HEK293 (cell line): Measurements from ENCODE around the gene MATCAP1.

Experiments
- CTCF ChIA-PET: fragments of 350-600 bp; formaldehyde crosslinking; extraction: SDS; loops from one replicate; lab custom pipeline; 2021; ENCODE audit warnings: antibody characterized with exemption; lab: Yijun Ruan, JAX
- POLR2A ChIA-PET: fragments of 300-600 bp; formaldehyde crosslinking; extraction: SDS; loops from one replicate; lab custom pipeline; 2020; ENCODE audit warnings: antibody characterized with exemption, inconsistent platforms; lab: Yijun Ruan, JAX
- H3K27ac ChIP-seq: fragments of 200-500 bp; sonication (Bioruptor generic); 2 replicates; pipeline ENCODE4 v1.5.1; 2014; ENCODE audit warnings: low read depth, low read length, control low read depth, inconsistent platforms; ENCODE audit errors: extremely low read depth
- H3K36me3 ChIP-seq, 2 experiments: fragments of 200-500 bp in 1 of 2; sonication (Bioruptor generic) in 1 of 2; 1 replicate in 1 of 2; 2 replicates in 1 of 2; pipeline ENCODE4 v1.5.1; 2014 to 2017; ENCODE audit warnings: inconsistent platforms in 2 of 2, low read length in 2 of 2; ENCODE audit not compliant: control insufficient read depth in 2 of 2, insufficient read depth in 1 of 2
- H3K4me1 ChIP-seq: fragments of 200-500 bp; sonication (Bioruptor generic); 2 replicates; pipeline ENCODE4 v1.5.1; 2014; ENCODE audit warnings: mild to moderate bottlenecking, low read length, inconsistent platforms; ENCODE audit not compliant: control insufficient read depth, insufficient read depth
- H3K4me3 ChIP-seq: 2 replicates; pipeline ENCODE4 v1.5.1; 2011; ENCODE audit warnings: low read depth, mild to moderate bottlenecking, control low read depth, low read length, moderate library complexity
- H3K9me3 ChIP-seq: fragments of 200-500 bp; sonication (Bioruptor generic); 2 replicates; pipeline ENCODE4 v1.5.1; 2014; ENCODE audit warnings: low read depth, low read length, inconsistent platforms; ENCODE audit not compliant: control insufficient read depth, insufficient read depth
- HOXA7 ChIP-seq: sonication (generic); formaldehyde crosslinking; IDR thresholded peaks from 2 replicates; pipeline ENCODE4 v1.8.1; 2022; ENCODE audit warnings: missing genetic modification reagents, borderline replicate concordance
- INSM2 ChIP-seq: fragments of 450-650 bp; formaldehyde crosslinking; IDR thresholded peaks from 2 replicates; pipeline ENCODE4 v1.5.1; 2016; ENCODE audit warnings: missing biosample characterization, missing genetic modification characterization
- PRDM6 ChIP-seq: fragments of 450-650 bp; formaldehyde crosslinking; IDR thresholded peaks from 2 replicates; pipeline ENCODE4 v1.5.1; 2017; ENCODE audit warnings: missing biosample characterization, missing genetic modification characterization
- SP3 ChIP-seq: fragments of 450-650 bp; formaldehyde crosslinking; IDR thresholded peaks from 2 replicates; pipeline ENCODE4 v1.5.1; 2016; ENCODE audit warnings: missing biosample characterization, missing genetic modification characterization
- SP7 ChIP-seq: fragments of 450-650 bp; formaldehyde crosslinking; IDR thresholded peaks from 2 replicates; pipeline ENCODE4 v1.5.1; 2016; ENCODE audit warnings: missing biosample characterization, missing genetic modification characterization
- ZBTB17 ChIP-seq: fragments of 450-650 bp; formaldehyde crosslinking; IDR thresholded peaks from 2 replicates; pipeline ENCODE4 v1.5.1; 2016; ENCODE audit warnings: missing biosample characterization, missing genetic modification characterization
- ZBTB44 ChIP-seq: fragments of 450-650 bp; IDR thresholded peaks from 2 replicates; pipeline ENCODE4 v1.5.1; 2018; ENCODE audit warnings: missing biosample characterization, mild to moderate bottlenecking, missing genetic modification characterization
- ZBTB48 ChIP-seq: fragments of 450-650 bp; formaldehyde crosslinking; IDR thresholded peaks from 2 replicates; pipeline ENCODE4 v1.5.1; 2016; ENCODE audit warnings: missing biosample characterization, missing genetic modification characterization
- ZNF133 ChIP-seq: fragments of 450-650 bp; formaldehyde crosslinking; IDR thresholded peaks from 2 replicates; pipeline ENCODE4 v1.5.1; 2016; ENCODE audit warnings: missing biosample characterization, missing genetic modification characterization
- ZNF175 ChIP-seq: fragments of 450-650 bp; formaldehyde crosslinking; IDR thresholded peaks from 2 replicates; pipeline ENCODE4 v1.5.1; 2016; ENCODE audit warnings: missing biosample characterization, missing genetic modification characterization
- ZNF292 ChIP-seq: fragments of 450-650 bp; formaldehyde crosslinking; IDR thresholded peaks from 2 replicates; pipeline ENCODE4 v1.5.1; 2016; ENCODE audit warnings: low read depth, missing biosample characterization, missing genetic modification characterization, borderline replicate concordance
- ZNF324 ChIP-seq: fragments of 450-650 bp; formaldehyde crosslinking; IDR thresholded peaks from 2 replicates; pipeline ENCODE4 v1.5.1; 2016; ENCODE audit warnings: missing biosample characterization, missing genetic modification characterization
- ZNF423 ChIP-seq: fragments of 450-650 bp; formaldehyde crosslinking; IDR thresholded peaks from 2 replicates; pipeline ENCODE4 v1.5.1; 2016; ENCODE audit warnings: missing biosample characterization, missing genetic modification characterization
- ZNF544 ChIP-seq: fragments of 450-650 bp; formaldehyde crosslinking; IDR thresholded peaks from 2 replicates; pipeline ENCODE4 v1.5.0; 2017; ENCODE audit warnings: missing biosample characterization, missing genetic modification characterization
- ZNF560 ChIP-seq: fragments of 450-650 bp; formaldehyde crosslinking; IDR thresholded peaks from 2 replicates; pipeline ENCODE4 v1.5.1; 2017; ENCODE audit warnings: missing biosample characterization, missing genetic modification characterization, borderline replicate concordance
- ZNF664 ChIP-seq: fragments of 450-650 bp; formaldehyde crosslinking; IDR thresholded peaks from 2 replicates; pipeline ENCODE4 v1.5.1; 2016; ENCODE audit warnings: missing biosample characterization, missing genetic modification characterization

The MATCAP1 gene

GRCh38 chr16:67173323-67173722 is 10.4 kb downstream of the MATCAP1 start:
- Histone ChIP-seq H3K27ac (no peak overlapping the region), H3K9me3 (no peaks in the 10 kb centered on the region), H3K4me3 (no peak overlapping the region), H3K36me3 (peaks cover 0 to 20% of the 10 kb centered on the region in 2 experiments; a peak in 1 of 3 replicates), H3K4me1 (peaks cover 9% of the 10 kb centered on the region)
- POLR2A ChIA-PET, result interaction anchor here (0.6 to 0.8 kb wide), 3 partner anchors 155 to 482 kb away, joined by 3 read pairs; no protein-coding TSS in a partner anchor
- TF ChIP-seq ZNF133 (tag by site-specific recombination) (no peak), SP7 (tag by site-specific recombination) (no peak), ZNF175 (no peak), ZNF324 (tag by site-specific recombination) (no peak), ZNF664 (tag by site-specific recombination) (no peak), ZNF560 (no peak), ZNF423 (tag by site-specific recombination) (no peak)
- CTCF ChIA-PET, result interaction anchor here (0.6 to 1.5 kb wide), 4 partner anchors 12 to 207 kb away, joined by 3 to 4 read pairs (median 4); no protein-coding TSS in a partner anchor

- CTCF ChIA-PET, result interaction anchor here (0.6 to 1.6 kb wide), 6 partner anchors 11 to 116 kb away, joined by 3 to 11 read pairs (median 6); partner anchors contain the start of genes FBXL8 and TRADD
- Histone ChIP-seq H3K4me3 (no peak overlapping the region), H3K36me3 (peaks cover 0 to 9% of the 10 kb centered on the region in 2 experiments; a peak in 1 of 3 replicates), H3K9me3 (no peaks in the 10 kb centered on the region)
- POLR2A ChIA-PET, result interaction anchor here (1.7 kb wide), 1 partner anchor 16 kb away, joined by 5 read pairs; no protein-coding TSS in a partner anchor
- no peak for TF ChIP-seq INSM2 (tag by site-specific recombination)
- no peak for TF ChIP-seq PRDM6 (tag by site-specific recombination)
- TF ChIP-seq ZNF544, result no peak
- TF ChIP-seq ZNF292, result no peak
- TF ChIP-seq ZBTB48 (tag by site-specific recombination), result peak; percentile 53
- TF ChIP-seq HOXA7 (CRISPR knock-in tag), result no peak
- TF ChIP-seq ZBTB44 (tag by site-specific recombination), result no peak
- TF ChIP-seq ZBTB17 (tag by site-specific recombination), result peak; percentile 61
- no peak for TF ChIP-seq ZNF324 (tag by site-specific recombination)
- 0 out of 2 replicates have a peak, but pooled peaks have one; percentile 31 for TF ChIP-seq SP3 (tag by site-specific recombination)
- TF ChIP-seq, all 188 proteins: peak for 3
- Histone ChIP-seq H3K27ac (no peak overlapping the region; the same call in 1 of the 2 replicates), H3K4me1 (peaks cover 9% of the 10 kb centered on the region)
These were observed 12.7 kb downstream of the MATCAP1 start for GRCh38 chr16:67170949-67171649.
